Panc1 (cell line): ENCODE measurements around the gene RCOR1.

Experiments
- CTCF ChIP-seq: fragments of 450-650 bp; IDR thresholded peaks from 2 replicates; pipeline ENCODE4 v1.5.1; 2017; ENCODE audit warnings: mild to moderate bottlenecking
- POLR2AphosphoS5 ChIP-seq: IDR thresholded peaks from 2 replicates; pipeline ENCODE4 v1.6.1; 2012; ENCODE audit warnings: mild to moderate bottlenecking, low read depth, low read length, moderate library complexity
- SIN3A ChIP-seq: IDR thresholded peaks from 2 replicates; pipeline ENCODE4 v1.6.1; 2012; ENCODE audit warnings: low read depth, mild to moderate bottlenecking, low read length, moderate library complexity, borderline replicate concordance; ENCODE audit not compliant: insufficient read depth

DNA sequence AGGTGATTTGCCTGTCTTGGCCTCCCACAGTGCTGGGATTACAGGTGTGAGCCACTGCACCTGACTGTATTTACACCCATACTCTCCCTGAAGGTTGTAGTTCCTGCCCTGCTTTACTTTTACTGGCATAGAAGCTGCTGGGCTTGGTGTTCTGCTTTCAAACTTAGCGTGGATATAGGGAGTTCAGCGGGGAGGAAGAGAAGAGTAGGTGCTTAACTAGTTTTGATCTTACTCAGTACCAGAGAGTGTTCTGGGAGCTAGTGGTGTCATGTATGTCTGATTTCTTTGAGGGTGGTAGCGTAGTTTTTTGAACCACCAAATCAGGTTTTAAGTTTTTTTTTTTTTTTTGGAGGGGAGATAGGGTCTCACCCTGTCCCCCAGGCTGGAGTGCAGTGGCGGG, 13.8 kb downstream of the RCOR1 start:
- TF ChIP-seq SIN3A (no peak), CTCF (no peak), POLR2AphosphoS5 (no peak)
